ENCODE data around the gene LRFN3.
A peak's percentile ranks its signal among the peaks of the same experiment; 100 is the strongest.

DNA sequence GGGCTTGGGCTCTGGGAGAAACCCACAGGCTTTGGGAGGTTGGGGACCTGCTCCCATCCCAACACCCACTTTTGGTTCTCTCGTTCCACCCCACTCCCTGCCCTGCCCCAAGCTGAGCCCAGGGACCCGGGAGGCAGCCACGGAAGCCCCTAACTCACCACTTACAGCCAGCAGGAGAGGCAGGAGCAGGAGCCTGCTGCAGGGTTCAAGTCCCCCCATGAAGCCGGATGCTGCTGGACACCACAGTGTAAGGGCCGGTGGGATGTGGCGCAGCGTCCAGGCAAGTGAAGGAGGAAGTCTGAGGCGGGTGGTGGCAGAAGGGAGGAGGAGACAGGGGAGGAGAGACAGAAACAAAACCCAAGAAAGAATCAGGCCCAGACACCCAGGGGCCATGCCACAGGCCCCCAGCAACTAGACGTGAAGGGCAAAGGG, 28.1 kb upstream of the LRFN3 start, which contains the start of gene TYROBP:
- TF ChIP-seq, protein P1, sequence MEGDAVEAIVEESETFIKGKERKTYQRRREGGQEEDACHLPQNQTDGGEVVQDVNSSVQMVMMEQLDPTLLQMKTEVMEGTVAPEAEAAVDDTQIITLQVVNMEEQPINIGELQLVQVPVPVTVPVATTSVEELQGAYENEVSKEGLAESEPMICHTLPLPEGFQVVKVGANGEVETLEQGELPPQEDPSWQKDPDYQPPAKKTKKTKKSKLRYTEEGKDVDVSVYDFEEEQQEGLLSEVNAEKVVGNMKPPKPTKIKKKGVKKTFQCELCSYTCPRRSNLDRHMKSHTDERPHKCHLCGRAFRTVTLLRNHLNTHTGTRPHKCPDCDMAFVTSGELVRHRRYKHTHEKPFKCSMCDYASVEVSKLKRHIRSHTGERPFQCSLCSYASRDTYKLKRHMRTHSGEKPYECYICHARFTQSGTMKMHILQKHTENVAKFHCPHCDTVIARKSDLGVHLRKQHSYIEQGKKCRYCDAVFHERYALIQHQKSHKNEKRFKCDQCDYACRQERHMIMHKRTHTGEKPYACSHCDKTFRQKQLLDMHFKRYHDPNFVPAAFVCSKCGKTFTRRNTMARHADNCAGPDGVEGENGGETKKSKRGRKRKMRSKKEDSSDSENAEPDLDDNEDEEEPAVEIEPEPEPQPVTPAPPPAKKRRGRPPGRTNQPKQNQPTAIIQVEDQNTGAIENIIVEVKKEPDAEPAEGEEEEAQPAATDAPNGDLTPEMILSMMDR (IDR thresholded peaks at IDR 0.05; ENCODE audit: insufficient read depth, low read length) = no peak
- TF ChIP-seq GABPA (IDR thresholded peaks at IDR 0.05; ENCODE audit: low read depth) (no peak), POLR2AphosphoS5 (IDR thresholded peaks at IDR 0.05; ENCODE audit: low read depth) (peak; percentile 69)
- TF ChIP-seq, protein P2, sequence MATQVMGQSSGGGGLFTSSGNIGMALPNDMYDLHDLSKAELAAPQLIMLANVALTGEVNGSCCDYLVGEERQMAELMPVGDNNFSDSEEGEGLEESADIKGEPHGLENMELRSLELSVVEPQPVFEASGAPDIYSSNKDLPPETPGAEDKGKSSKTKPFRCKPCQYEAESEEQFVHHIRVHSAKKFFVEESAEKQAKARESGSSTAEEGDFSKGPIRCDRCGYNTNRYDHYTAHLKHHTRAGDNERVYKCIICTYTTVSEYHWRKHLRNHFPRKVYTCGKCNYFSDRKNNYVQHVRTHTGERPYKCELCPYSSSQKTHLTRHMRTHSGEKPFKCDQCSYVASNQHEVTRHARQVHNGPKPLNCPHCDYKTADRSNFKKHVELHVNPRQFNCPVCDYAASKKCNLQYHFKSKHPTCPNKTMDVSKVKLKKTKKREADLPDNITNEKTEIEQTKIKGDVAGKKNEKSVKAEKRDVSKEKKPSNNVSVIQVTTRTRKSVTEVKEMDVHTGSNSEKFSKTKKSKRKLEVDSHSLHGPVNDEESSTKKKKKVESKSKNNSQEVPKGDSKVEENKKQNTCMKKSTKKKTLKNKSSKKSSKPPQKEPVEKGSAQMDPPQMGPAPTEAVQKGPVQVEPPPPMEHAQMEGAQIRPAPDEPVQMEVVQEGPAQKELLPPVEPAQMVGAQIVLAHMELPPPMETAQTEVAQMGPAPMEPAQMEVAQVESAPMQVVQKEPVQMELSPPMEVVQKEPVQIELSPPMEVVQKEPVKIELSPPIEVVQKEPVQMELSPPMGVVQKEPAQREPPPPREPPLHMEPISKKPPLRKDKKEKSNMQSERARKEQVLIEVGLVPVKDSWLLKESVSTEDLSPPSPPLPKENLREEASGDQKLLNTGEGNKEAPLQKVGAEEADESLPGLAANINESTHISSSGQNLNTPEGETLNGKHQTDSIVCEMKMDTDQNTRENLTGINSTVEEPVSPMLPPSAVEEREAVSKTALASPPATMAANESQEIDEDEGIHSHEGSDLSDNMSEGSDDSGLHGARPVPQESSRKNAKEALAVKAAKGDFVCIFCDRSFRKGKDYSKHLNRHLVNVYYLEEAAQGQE (IDR thresholded peaks at IDR 0.05; ENCODE audit: insufficient replicate concordance, low read depth) = peak; percentile 44
